Inflammatory macrophage treated with lipopolysaccharide for 1 hour (primary cell): Measurements from ENCODE around the gene COL9A1.

Experiments
- DNase-seq, 2 donors: peaks; one replicate each; pipeline ENCODE4 v3.0.0-alpha.2; 2020 to 2022

The COL9A1 gene

DNA sequence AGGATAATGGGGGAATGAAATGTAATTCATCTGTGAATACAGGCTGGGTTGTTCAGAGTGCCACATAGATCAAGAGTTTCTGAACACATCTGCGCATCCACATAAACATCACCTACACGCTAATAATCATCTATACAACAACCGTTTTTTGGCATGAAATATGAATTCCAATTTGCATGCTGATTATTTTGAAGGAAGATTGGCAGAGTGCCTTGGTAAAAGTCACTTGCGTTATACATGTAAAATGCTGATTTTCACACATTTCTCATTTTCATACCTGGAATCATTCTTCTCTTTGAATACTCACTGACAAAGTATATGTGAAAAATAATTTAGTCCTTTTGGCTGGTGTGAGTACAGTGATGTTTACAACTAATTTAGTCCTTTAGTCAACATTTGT, 17.7 kb downstream of the COL9A1 start:
- DNase-seq = no peak

GRCh38 chr6:70282919-70283461, 19.9 kb downstream of the COL9A1 start:
- DNase-seq = no peak

DNA sequence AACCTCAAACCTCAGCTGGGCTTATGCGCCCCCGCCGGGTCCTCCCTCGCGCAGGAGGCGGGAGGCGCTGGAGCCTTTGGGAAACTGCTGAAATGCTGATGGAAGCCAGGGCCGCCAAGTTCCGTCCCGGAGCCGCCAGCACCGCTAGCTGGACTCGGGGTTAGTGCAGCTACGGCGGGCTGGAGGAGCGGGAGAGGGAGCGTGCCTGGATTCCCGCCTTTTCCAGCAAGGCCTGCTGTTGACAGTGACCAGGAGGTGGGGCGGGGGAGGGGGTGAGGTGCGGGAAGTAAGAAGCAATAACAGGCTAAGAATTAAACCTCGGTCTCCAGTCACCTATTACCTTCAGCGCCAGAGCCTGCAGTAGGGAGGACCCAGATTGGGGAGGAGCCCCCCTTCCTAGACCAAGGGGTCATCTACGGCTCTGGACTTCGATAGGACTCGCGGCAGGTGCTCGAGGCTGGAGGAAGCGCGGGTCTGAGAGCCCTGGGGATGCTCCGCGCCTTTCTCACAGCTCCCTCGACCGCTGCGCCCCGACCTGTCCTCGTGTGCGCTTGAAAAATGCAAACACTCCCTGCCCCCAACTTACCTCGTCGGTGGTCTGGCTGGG, 20.5 kb downstream of the COL9A1 start:
- no peak for DNase-seq

GRCh38 chr6:70281923-70282311, 21.0 kb downstream of the COL9A1 start:
- DNase-seq = no peak

DNA sequence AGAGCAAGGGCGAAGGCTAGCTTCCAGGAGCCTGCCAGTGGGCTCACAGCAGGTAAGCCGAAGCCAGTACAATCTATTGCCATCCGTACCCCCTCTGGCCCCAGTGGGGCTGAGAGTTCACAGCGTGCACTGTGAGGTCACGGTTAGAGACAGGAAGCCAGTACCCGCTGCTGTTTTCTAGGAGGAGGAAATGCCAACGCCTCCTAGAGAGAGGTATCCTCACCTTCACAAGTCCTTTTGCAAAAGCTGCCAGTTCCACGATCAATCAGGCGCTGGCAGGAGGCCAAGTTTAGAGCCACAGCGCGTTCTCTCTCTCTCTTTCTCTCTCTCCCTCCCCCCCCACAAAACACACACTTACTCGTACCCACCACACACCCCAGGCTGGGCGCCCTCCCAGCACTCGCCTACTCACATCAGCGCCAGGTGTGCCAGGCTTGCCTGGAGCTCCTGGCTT, 22.5 kb downstream of the COL9A1 start:
- DNase-seq = no peak

GRCh38 chr6:70277470-70277869, 25.4 kb downstream of the COL9A1 start:
- DNase-seq = no peak

DNA sequence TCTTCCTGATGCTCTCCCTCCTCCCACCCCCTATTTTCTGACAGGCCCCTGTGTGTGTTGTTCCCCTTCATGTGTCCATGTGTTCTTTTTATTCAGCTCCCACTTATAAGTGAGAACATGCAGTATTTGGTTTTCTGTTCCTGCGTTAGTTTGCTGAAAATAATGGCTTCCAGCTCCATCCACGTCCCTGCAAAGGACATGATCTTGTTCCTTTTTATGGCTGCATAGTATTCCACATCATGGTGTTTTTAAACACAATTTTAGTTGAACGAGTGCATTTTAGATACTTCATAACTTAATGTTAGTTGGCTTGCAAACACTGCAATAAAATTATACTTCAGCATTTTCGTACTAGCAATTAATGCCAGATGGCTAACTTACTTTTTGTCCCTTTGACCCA, 28.5 kb downstream of the COL9A1 start:
- no peak for DNase-seq

DNA sequence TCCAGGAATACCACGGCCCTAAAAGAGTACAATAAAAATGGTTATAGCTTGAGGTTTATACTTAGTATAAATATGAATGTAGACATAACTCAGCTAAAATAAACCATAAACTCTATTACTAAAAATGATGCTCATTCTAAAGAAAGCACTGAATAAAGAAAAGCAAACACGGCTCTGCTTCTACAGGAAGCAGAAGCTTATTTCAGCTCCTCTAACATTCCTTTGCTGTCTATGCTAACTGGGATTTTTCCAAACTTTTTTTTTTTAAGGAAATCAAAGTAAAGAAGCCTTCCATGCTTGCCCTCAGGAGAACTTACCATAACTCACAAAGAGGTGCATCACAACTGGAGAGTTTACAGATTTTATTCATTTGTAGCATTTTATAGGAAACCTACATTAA, 30.8 kb downstream of the COL9A1 start:
- no peak for DNase-seq

- no peak for DNase-seq
Measured at GRCh38 chr6:70270287-70271005, 32.4 kb downstream of the COL9A1 start.

DNA sequence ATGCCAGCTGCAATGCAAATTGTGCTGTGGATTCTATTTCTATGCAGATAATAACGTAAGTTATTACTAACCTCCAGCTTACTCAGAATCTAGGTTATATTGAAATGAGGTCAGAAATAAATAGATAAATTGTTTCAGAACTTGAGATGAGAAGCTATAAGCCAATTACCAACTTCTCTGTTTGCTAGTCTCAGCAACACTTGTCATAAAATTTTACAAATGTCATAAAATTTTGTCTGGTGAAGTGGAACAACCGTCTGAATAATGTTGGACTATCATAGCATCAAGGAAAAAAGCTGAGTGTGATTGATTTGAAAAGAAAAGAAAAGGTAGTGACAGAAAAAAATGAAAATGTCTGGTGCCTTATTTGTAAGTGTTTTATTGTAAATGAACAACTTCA, 36.7 kb downstream of the COL9A1 start:
- no peak for DNase-seq

DNA sequence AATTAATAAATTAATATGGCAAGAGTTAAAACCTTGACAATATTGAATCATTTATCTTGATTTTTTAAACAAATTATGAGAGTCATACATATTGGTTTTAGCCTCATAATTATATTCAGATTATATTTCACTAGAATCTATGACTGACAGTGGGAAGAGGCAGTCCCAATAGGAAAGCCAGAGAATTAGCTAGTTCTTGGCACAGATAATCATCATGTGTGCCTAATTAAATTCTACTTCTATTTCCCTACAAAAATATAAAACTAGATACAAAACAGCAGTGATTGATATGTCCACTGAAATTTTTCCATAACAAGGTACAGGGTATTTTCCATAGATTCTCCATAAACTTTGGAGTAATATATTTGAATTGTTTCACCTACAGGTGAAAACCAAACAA, 38.6 kb downstream of the COL9A1 start:
- DNase-seq = no peak

- DNase-seq = no peak
Measured at GRCh38 chr6:70258483-70258882, 44.4 kb downstream of the COL9A1 start.

DNA sequence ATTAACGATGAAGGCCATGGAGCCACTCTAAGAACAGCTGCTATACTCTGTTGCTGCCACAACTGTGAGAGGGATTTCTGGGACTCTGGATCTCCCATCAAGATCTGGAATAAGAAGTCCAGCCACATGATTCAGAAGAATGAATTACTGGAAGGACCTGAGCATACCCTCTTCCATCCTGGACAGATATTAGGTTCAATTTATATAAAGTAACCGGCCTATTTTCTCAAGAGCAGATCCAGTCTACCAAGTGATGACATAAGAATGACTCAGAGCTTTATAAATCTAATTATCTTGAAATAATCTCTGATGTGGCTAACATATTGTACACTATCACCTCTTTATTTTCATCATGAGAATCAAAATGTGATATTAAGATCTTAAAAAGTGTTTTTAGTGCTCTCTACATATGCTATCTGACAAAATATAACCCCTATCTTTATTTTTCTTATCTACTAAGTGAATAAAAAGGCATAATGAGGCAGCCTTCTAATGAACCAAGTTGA, 45.1 kb downstream of the COL9A1 start:
- DNase-seq = no peak

GRCh38 chr6:70254784-70255183, 48.1 kb downstream of the COL9A1 start:
- DNase-seq = no peak

- DNase-seq = no peak
Measured at GRCh38 chr6:70253923-70254322, 49.0 kb downstream of the COL9A1 start.

GRCh38 chr6:70252604-70253003, 50.3 kb downstream of the COL9A1 start:
- no peak for DNase-seq

GRCh38 chr6:70246118-70246517, 56.8 kb downstream of the COL9A1 start:
- no peak for DNase-seq

DNA sequence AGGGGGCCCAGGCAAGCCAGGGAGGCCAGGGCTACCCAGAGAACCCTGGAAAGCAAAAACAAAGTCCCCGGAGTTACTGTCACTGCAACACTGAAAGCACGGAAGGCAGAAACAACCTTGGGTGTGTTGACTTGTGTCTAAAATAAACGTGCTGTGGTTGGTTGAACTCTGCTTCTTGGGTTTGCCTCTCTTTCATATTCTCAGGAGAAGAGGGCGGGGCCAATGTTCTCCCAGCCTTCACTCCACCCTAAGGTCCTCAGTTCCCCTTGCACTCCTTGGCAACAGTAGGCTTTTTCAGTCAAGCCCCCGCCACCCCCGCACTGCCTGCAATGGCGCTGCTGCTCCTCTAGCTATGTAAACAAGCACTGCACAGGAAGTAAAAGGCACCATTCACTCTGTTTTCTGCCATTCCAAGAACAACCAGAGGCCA, 60.9 kb downstream of the COL9A1 start:
- DNase-seq = no peak

GRCh38 chr6:70241031-70241430, 61.9 kb downstream of the COL9A1 start:
- no peak for DNase-seq

DNA sequence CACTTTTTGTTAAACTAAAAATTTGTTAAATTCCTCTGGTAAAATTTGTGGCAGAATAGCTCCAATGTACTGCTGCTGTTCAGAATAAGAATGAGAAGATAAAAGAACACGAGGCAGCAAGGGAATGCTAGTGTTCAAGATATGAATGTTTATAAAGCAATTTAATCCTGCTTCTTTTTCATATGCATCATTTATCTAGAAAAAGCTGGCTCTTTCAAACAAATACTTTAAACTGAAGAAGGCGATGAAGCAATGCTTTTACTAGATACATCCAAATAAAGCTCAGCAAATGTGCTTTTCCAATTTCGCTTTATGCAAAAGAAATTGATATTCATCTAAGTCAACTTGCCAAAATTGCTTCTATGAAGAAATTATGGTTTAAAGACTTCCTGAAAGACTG, 66.5 kb downstream of the COL9A1 start:
- no peak for DNase-seq

- no peak for DNase-seq
Measured at GRCh38 chr6:70234561-70235236, 68.2 kb downstream of the COL9A1 start.

DNA sequence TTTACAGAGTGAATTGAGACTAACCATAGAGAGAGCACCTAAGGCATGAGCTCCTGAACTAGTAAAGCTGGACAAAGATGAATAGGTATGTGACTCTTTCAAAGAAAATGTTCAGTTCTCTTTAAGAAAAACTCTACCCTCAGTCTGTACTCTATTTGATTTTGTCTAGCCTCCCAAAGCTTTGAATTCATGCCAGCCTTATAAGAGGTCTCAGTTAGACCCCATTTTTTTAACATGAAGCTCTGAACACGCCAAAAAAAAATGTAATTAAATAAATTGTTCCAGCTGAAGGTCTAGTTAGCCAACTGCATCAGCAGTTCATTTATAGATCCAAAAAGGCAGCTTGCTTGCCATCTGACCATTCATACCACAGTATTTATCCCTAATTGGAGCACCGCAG, 71.6 kb downstream of the COL9A1 start:
- no peak for DNase-seq

DNA sequence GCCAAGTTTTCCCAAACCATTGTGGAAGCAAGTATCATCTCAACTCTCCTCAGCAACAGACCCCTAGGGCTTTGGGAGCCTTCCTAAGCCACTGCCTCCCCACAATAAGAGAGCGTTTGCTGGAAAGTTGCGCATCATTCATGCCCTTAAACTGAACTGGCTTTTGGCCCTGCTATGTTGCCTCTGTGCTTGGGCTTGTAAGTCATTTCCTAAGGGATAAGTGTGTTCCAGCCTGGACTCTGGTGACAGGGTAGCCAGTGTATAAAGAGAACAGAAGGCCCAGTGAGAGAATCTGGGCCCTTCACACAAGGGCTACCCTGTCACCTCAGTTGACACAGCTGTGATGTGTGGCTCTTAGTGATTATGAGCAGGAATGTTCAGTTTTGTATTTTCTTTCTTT, 77.8 kb downstream of the COL9A1 start:
- DNase-seq = no peak

GRCh38 chr6:70222439-70222749, 80.5 kb downstream of the COL9A1 start:
- no peak for DNase-seq
